ENCODE results near the gene SBK2. TPM values are rescaled to one million over a fixed set of nuclear protein-coding genes. Genes with fewer than 3 reads are reported as not detected.

SBK2 gene
- total RNA-seq, 2 experiments from 2014 or later = not detected

DNA sequence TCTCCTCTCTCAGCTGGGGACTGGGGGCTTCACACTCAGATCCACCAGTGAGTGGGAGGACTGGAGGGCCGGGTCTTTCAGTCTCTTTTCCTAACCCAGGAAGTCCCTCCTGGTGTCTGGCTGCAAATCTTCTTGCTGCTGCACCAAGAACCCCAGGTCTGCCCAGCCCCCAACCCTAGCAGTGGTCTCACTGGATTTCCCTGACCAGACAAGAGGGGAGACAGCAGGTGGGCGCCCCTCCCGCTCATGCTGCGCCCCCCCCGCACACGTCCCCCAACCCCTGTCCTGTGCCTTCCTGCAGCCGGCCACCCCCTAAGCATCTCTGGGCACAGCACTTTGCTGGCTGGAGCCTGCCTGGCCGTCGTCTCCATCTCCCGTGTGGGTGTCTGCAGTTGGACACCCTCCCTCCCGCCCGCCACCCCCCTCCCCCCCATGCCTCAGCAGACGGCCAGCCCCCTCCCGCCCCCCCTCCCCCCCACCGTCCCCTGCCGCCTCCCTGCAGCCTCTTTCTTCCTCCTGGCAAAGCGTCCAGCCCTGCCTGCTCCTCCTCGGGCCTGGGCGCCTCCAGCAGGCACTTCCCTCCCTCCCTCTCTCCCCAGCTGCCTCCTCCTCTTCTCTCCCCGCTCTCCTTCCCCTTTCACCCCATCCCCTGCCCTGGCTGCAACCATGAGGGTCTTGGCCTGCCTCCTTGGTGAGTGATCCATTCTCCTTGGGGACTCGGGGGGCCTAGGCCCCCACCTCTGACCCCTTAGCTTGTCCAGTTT is 48.8 kb downstream of the SBK2 start, which contains the start of gene SSC5D:
Gene SSC5D (plus strand): TSS at position 513 of the 764 bp plus-strand sequence. CDS start 154 bp downstream, at position 667.
- no peaks in the 10 kb centered on the region for H3K9me3 ChIP-seq (ENCODE audit: control insufficient read depth in 1 of 2, insufficient read depth in 1 of 2, low read length in 2 of 2)
- CTCF ChIA-PET = no interaction called here
- Mint-ChIP-seq H3K4me1 (ENCODE audit: low read depth) (peaks cover 11% of the 10 kb centered on the region), H3K4me3 (peak within 1 kb of the TSS; percentile 30), H3K9me3 (no peaks in the 10 kb centered on the region), H3K36me3 (ENCODE audit: low read depth) (no peaks in the 10 kb centered on the region), H3K27ac (peak within 1 kb of the TSS; percentile 51), H3K27me3 (no peaks in the 10 kb centered on the region)
- TF ChIP-seq, protein P1, sequence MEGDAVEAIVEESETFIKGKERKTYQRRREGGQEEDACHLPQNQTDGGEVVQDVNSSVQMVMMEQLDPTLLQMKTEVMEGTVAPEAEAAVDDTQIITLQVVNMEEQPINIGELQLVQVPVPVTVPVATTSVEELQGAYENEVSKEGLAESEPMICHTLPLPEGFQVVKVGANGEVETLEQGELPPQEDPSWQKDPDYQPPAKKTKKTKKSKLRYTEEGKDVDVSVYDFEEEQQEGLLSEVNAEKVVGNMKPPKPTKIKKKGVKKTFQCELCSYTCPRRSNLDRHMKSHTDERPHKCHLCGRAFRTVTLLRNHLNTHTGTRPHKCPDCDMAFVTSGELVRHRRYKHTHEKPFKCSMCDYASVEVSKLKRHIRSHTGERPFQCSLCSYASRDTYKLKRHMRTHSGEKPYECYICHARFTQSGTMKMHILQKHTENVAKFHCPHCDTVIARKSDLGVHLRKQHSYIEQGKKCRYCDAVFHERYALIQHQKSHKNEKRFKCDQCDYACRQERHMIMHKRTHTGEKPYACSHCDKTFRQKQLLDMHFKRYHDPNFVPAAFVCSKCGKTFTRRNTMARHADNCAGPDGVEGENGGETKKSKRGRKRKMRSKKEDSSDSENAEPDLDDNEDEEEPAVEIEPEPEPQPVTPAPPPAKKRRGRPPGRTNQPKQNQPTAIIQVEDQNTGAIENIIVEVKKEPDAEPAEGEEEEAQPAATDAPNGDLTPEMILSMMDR (IDR thresholded peaks at IDR 0.05) = no peak
- intact Hi-C loops (cut with DNase I, micrococcal nuclease) = no loop called here
- ATAC-seq (ENCODE audit: poor library complexity) (no peak), DNase-seq (no peak)
- no peak within 1 kb of the TSS for H3K4me3 ChIP-seq (ENCODE audit: low read length)
- peaks cover 5% of the 10 kb centered on the region for H3K36me3 ChIP-seq (ENCODE audit: insufficient read depth, low read length)
- peaks cover 0 to 7% of the 10 kb centered on the region in 2 experiments for H3K27me3 ChIP-seq (ENCODE audit: control insufficient read depth in 1 of 2, insufficient read depth in 2 of 2, low read length in 2 of 2)
- POLR2A ChIA-PET = interaction anchor here (1.1 to 3.5 kb wide), 3 partner anchors 11 to 167 kb away, joined by 3 to 29 read pairs (median 4); partner anchors contain the start of genes U2AF2 and ZNF628
- peaks cover 26% of the 10 kb centered on the region for H3K4me1 ChIP-seq (ENCODE audit: insufficient read depth, low read length)
- no peak within 1 kb of the TSS for H3K27ac ChIP-seq (ENCODE audit: low read depth in 1 of 2, low read length in 2 of 2)

DNA sequence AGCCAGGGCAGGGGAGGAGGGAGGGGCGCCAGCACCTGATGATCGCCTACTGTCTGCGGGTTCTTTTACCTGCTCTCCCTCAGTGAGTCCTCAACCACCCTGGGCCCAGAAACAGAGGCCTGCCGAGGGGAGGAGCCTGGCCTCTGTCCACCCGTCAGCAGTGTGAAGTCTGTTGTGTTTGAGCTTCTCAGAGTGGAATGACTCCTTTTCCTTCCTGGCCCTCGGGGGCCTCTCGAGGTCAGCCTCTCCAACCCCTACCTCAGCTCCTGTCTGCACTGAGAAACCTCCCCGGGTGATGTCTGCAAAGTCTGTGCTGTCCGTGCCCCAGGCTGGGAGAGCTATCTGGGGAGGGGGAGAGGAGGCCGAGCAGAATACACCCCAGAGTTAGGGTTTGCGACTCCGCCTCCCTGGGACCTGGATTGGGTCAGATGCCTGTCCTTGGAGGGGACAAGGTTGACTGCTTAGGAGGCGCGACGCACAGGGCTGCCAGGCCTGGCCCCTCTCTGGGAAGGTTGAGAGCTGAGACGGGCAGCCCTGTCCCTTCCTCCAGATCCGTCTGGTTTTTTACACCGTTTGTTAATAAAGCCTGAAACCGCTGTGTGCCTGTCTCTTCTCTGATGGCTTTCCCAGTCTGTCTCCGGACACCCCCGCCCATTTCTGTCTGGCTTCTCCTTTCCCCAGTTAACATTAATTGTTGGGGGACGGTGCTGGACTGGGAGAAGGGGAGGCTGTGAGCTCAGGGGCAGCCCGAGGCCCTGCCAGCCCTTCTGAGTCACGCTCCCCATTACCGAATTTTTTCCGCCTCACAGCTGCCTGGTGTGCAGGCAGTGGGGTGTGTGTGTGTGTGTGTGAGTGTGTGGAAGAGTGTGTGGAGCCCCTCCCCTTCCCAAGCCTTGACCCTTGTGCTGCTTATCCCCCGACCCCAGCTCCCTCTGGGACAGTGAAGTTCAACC is 49.7 kb downstream of the SBK2 start:
- TF ChIP-seq, protein P1 (IDR thresholded peaks at IDR 0.05) = no peak
- Histone ChIP-seq H3K4me1 (ENCODE audit: insufficient read depth, low read length) (peaks cover 27% of the 10 kb centered on the region), H3K27me3 (ENCODE audit: control insufficient read depth in 1 of 2, insufficient read depth in 2 of 2, low read length in 2 of 2) (peaks cover 0 to 7% of the 10 kb centered on the region in 2 experiments), H3K9me3 (ENCODE audit: control insufficient read depth in 1 of 2, insufficient read depth in 1 of 2, low read length in 2 of 2) (no peaks in the 10 kb centered on the region), H3K36me3 (ENCODE audit: insufficient read depth, low read length) (peaks cover 5% of the 10 kb centered on the region), H3K4me3 (ENCODE audit: low read length) (no peak overlapping the region), H3K27ac (ENCODE audit: low read depth in 1 of 2, low read length in 2 of 2) (no peak overlapping the region)
- CTCF ChIA-PET = interaction anchor here (2.2 kb wide), 1 partner anchor 17 kb away, joined by 7 read pairs; no protein-coding TSS in a partner anchor
- intact Hi-C loops (cut with DNase I, micrococcal nuclease) = no loop called here
- H3K9me3 Mint-ChIP-seq = no peaks in the 10 kb centered on the region
- ATAC-seq (ENCODE audit: poor library complexity) = no peak
- DNase-seq = peak in 2 of 14 experiments; percentile 42 to 52
- peaks cover 11% of the 10 kb centered on the region for H3K4me1 Mint-ChIP-seq (ENCODE audit: low read depth)
- POLR2A ChIA-PET = interaction anchor here (1.0 to 3.5 kb wide), 3 partner anchors 11 to 167 kb away, joined by 3 to 29 read pairs (median 4); partner anchors contain the start of genes U2AF2 and ZNF628
- H3K36me3 Mint-ChIP-seq (ENCODE audit: low read depth) = no peaks in the 10 kb centered on the region
- H3K27ac Mint-ChIP-seq = peak overlapping the region; percentile 51
- H3K27me3 Mint-ChIP-seq = no peaks in the 10 kb centered on the region
- peak overlapping the region; percentile 42 for H3K4me3 Mint-ChIP-seq

All from CD4-positive, alpha-beta T cell (primary cell).